HCT116 (cell line): ENCODE data around the gene TFF3.

Experiments used
- JUND ChIP-seq: IDR thresholded peaks from 2 replicates; pipeline ENCODE4 v1.6.1; 2012
- MAX ChIP-seq: IDR thresholded peaks from 2 replicates; pipeline ENCODE4 v1.6.1; 2012
- POLR2AphosphoS5 ChIP-seq: IDR thresholded peaks from 2 replicates; pipeline ENCODE4 v1.6.1; 2011; ENCODE audit warnings: mild to moderate bottlenecking, low read depth, low read length, moderate library complexity
- SP1 ChIP-seq: IDR thresholded peaks from 2 replicates; pipeline ENCODE4 v1.6.1; 2012; ENCODE audit warnings: low read depth
- TCF7L2 ChIP-seq: IDR thresholded peaks from 2 replicates; pipeline ENCODE4 v1.7.0; 2011; ENCODE audit warnings: borderline replicate concordance, inconsistent platforms; ENCODE audit not compliant: insufficient read depth, insufficient read length; ENCODE audit errors: extremely low read depth

DNA sequence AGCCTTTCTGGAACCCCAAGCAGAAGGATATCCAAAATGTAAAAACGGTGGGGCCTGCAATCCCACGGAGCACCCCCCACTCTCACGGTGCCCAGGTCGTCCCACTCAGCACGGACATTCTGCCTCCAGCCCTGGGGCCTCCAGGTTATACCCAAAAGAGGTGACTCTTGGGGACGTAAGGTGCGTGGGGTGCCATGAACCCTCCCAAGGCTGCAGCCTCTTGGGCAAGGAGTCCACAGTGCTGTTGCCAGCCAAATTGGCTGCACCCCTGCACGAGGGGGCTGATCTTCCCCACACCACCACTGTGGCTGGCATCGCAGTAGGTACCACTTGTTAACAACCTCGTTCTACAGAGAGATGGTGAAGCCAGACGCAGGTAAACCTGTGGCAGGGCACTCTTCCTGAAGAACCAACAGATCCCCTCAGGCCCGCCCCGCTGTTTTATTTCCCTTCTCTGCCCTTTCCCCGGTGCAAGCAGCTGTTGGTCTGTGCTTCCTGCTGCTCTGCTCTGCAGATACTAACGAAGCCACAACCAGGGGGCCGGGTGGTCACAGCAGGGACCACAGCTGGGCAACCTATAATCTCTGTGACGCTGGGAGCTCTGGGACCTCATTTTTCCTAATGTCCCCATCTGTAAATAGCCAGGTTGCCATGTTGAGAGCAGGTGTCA lies 8.7 kb downstream of the TFF3 start:
- no peak for TF ChIP-seq SP1
- no peak for TF ChIP-seq MAX
- no peak for TF ChIP-seq POLR2AphosphoS5
- no peak for TF ChIP-seq TCF7L2
- TF ChIP-seq JUND = no peak
